DND-41 (cell line): ENCODE results near the gene SDC4.

Source experiments
- CTCF ChIP-seq: IDR thresholded peaks from 2 replicates; pipeline ENCODE4 v1.5.1; 2012; ENCODE audit warnings: borderline replicate concordance, low read length, moderate library complexity, mild to moderate bottlenecking; ENCODE audit not compliant: poor library complexity, severe bottlenecking; ENCODE audit errors: extremely low read depth
- EZH2 ChIP-seq: IDR thresholded peaks from 3 replicates; pipeline ENCODE4 v1.6.1; 2012; ENCODE audit warnings: borderline replicate concordance, low read depth, mild to moderate bottlenecking, moderate library complexity, low read length, inconsistent platforms; ENCODE audit not compliant: severe bottlenecking

- no peak for TF ChIP-seq CTCF
- TF ChIP-seq EZH2 = no peak
Observed at GRCh38 chr20:45368221-45368980, 20.2 kb upstream of the SDC4 start.
